Measurements from ENCODE around the gene SIPA1L2.

DNA sequence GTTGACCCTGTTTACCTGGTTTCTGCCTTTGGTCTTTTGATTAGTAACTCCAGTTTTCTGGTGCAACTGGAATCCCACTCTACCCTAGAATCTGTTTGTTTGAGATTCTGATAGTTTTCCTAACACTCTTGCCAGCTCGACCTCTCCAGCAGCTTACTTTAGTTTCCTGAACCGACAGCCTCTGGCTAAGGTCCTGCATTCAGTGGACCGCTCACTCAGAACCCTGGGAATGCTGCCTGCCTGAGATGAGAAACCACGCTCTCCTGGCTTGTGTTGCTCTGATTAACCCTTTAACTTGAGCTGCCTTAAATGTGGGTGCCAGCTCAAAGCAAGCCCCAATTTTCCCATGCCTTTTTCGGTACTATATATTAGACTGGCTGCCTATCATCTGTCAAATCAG lies 45.3 kb upstream of the SIPA1L2 start:
- TF ChIP-seq, protein P1, sequence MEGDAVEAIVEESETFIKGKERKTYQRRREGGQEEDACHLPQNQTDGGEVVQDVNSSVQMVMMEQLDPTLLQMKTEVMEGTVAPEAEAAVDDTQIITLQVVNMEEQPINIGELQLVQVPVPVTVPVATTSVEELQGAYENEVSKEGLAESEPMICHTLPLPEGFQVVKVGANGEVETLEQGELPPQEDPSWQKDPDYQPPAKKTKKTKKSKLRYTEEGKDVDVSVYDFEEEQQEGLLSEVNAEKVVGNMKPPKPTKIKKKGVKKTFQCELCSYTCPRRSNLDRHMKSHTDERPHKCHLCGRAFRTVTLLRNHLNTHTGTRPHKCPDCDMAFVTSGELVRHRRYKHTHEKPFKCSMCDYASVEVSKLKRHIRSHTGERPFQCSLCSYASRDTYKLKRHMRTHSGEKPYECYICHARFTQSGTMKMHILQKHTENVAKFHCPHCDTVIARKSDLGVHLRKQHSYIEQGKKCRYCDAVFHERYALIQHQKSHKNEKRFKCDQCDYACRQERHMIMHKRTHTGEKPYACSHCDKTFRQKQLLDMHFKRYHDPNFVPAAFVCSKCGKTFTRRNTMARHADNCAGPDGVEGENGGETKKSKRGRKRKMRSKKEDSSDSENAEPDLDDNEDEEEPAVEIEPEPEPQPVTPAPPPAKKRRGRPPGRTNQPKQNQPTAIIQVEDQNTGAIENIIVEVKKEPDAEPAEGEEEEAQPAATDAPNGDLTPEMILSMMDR (conservative IDR thresholded peaks at IDR 0.05 in 1 of 2, IDR thresholded peaks at IDR 0.05 in 1 of 2; ENCODE audit: extremely low read depth in 1 of 2, insufficient read depth in 1 of 2, low read depth in 1 of 2, low read length in 2 of 2), result no peak
- no peak for TF ChIP-seq EZH2 (IDR thresholded peaks at IDR 0.05; ENCODE audit: borderline replicate concordance, low read length)

Measured in mammary epithelial cell (primary cell).